Measurements from ENCODE around the gene ACVR1B.

The ACVR1B gene

GRCh38 chr12:51917746-51918453, 33.6 kb upstream of the ACVR1B start:
- no peak for DNase-seq

- DNase-seq, result no peak
These were observed 31.5 kb upstream of the ACVR1B start for GRCh38 chr12:51920046-51920445.

GRCh38 chr12:51921017-51921725, 30.3 kb upstream of the ACVR1B start:
- DNase-seq, result peak; percentile 8

GRCh38 chr12:51922146-51922545, 29.4 kb upstream of the ACVR1B start:
- DNase-seq, result no peak

GRCh38 chr12:51922762-51923505, 28.6 kb upstream of the ACVR1B start:
- DNase-seq, result no peak

GRCh38 chr12:51923506-51924365, 27.8 kb upstream of the ACVR1B start:
- no peak for DNase-seq

- DNase-seq, result no peak
These were observed 26.8 kb upstream of the ACVR1B start for GRCh38 chr12:51924551-51925319.

GRCh38 chr12:51925346-51926063, 26.0 kb upstream of the ACVR1B start:
- DNase-seq, result no peak

GRCh38 chr12:51926064-51926632, 25.4 kb upstream of the ACVR1B start:
- no peak for DNase-seq

GRCh38 chr12:51926718-51927117, 24.8 kb upstream of the ACVR1B start:
- no peak for DNase-seq

- DNase-seq, result no peak
These were observed 19.1 kb upstream of the ACVR1B start for GRCh38 chr12:51932218-51933076.

GRCh38 chr12:51934080-51934479, 17.4 kb upstream of the ACVR1B start:
- DNase-seq, result no peak

- DNase-seq, result peak; percentile 22
These were observed 13.6 kb upstream of the ACVR1B start for GRCh38 chr12:51937926-51938325.

GRCh38 chr12:51938726-51939125, 12.8 kb upstream of the ACVR1B start:
- no peak for DNase-seq

GRCh38 chr12:51941011-51941581, 10.4 kb upstream of the ACVR1B start:
- DNase-seq, result peak; percentile 54

GRCh38 chr12:51941604-51942003, 9.9 kb upstream of the ACVR1B start:
- DNase-seq, result no peak

- no peak for DNase-seq
These were observed 9.4 kb upstream of the ACVR1B start for GRCh38 chr12:51942056-51942455.

GRCh38 chr12:51942501-51943000, 8.9 kb upstream of the ACVR1B start:
- no peak for DNase-seq

GRCh38 chr12:51943346-51943745, 8.2 kb upstream of the ACVR1B start:
- DNase-seq, result no peak
